ENCODE results near the gene RAP1GDS1. TPM values are rescaled to one million over a fixed set of nuclear protein-coding genes. Genes with fewer than 3 reads are reported as not detected.

RAP1GDS1 gene
- total RNA-seq, 2 experiments from 2014 or later: 22.3 to 25.2 TPM

- DNase-seq (no peak), ATAC-seq (ENCODE audit: poor library complexity) (no peak)
- Histone ChIP-seq H3K36me3 (ENCODE audit: insufficient read depth, low read length) (peaks cover 6% of the 10 kb centered on the region), H3K4me3 (ENCODE audit: low read length) (no peak overlapping the region), H3K27me3 (ENCODE audit: control insufficient read depth in 1 of 2, insufficient read depth in 2 of 2, low read length in 2 of 2) (no peaks in the 10 kb centered on the region), H3K27ac (ENCODE audit: low read depth in 1 of 2, low read length in 2 of 2) (no peak overlapping the region), H3K9me3 (ENCODE audit: control insufficient read depth in 1 of 2, insufficient read depth in 1 of 2, low read length in 2 of 2) (no peaks in the 10 kb centered on the region), H3K4me1 (ENCODE audit: insufficient read depth, low read length) (no peaks in the 10 kb centered on the region)
- H3K27ac Mint-ChIP-seq: no peak overlapping the region
- peaks cover 9% of the 10 kb centered on the region for H3K4me1 Mint-ChIP-seq (ENCODE audit: low read depth)
- no peak for TF ChIP-seq CTCF (IDR thresholded peaks at IDR 0.05)
- ChIA-PET POLR2A (no interaction called here), CTCF (no interaction called here)
- intact Hi-C loops (cut with DNase I, micrococcal nuclease): loop anchor here in 1 of 2 experiments (1.0 kb wide), 1 partner anchor 17 kb away; no protein-coding TSS in a partner anchor
- H3K36me3 Mint-ChIP-seq (ENCODE audit: low read depth): peaks cover 69% of the 10 kb centered on the region
- no peak overlapping the region for H3K4me3 Mint-ChIP-seq
- H3K27me3 Mint-ChIP-seq: no peaks in the 10 kb centered on the region
- no peaks in the 10 kb centered on the region for H3K9me3 Mint-ChIP-seq
Observed at GRCh38 chr4:98374643-98375042, 113.5 kb downstream of the RAP1GDS1 start.

- H3K4me1 ChIP-seq (ENCODE audit: insufficient read depth, low read length): no peaks in the 10 kb centered on the region
- ATAC-seq (ENCODE audit: poor library complexity) (no peak), DNase-seq (no peak)
- Mint-ChIP-seq H3K4me1 (ENCODE audit: low read depth) (peaks cover 9% of the 10 kb centered on the region), H3K27ac (no peak overlapping the region), H3K27me3 (no peaks in the 10 kb centered on the region), H3K9me3 (no peaks in the 10 kb centered on the region), H3K4me3 (no peak overlapping the region), H3K36me3 (ENCODE audit: low read depth) (peaks cover 55% of the 10 kb centered on the region)
- H3K36me3 ChIP-seq (ENCODE audit: insufficient read depth, low read length): peaks cover 6% of the 10 kb centered on the region
- no peak overlapping the region for H3K4me3 ChIP-seq (ENCODE audit: low read length)
- no peaks in the 10 kb centered on the region for H3K27me3 ChIP-seq (ENCODE audit: control insufficient read depth in 1 of 2, insufficient read depth in 2 of 2, low read length in 2 of 2)
- ChIA-PET POLR2A (no interaction called here), CTCF (no interaction called here)
- intact Hi-C loops (cut with DNase I, micrococcal nuclease): no loop called here
- no peaks in the 10 kb centered on the region for H3K9me3 ChIP-seq (ENCODE audit: control insufficient read depth in 1 of 2, insufficient read depth in 1 of 2, low read length in 2 of 2)
- no peak for TF ChIP-seq CTCF (IDR thresholded peaks at IDR 0.05)
- H3K27ac ChIP-seq (ENCODE audit: low read depth in 1 of 2, low read length in 2 of 2): no peak overlapping the region
Observed at GRCh38 chr4:98377559-98377958, 116.4 kb downstream of the RAP1GDS1 start.

- ATAC-seq (ENCODE audit: poor library complexity) (no peak), DNase-seq (no peak)
- Histone ChIP-seq H3K4me1 (ENCODE audit: insufficient read depth, low read length) (no peaks in the 10 kb centered on the region), H3K27ac (ENCODE audit: low read depth in 1 of 2, low read length in 2 of 2) (no peak overlapping the region), H3K27me3 (ENCODE audit: control insufficient read depth in 1 of 2, insufficient read depth in 2 of 2, low read length in 2 of 2) (no peaks in the 10 kb centered on the region), H3K4me3 (ENCODE audit: low read length) (no peak overlapping the region), H3K9me3 (ENCODE audit: control insufficient read depth in 1 of 2, insufficient read depth in 1 of 2, low read length in 2 of 2) (no peaks in the 10 kb centered on the region), H3K36me3 (ENCODE audit: insufficient read depth, low read length) (no peaks in the 10 kb centered on the region)
- TF ChIP-seq CTCF (IDR thresholded peaks at IDR 0.05): no peak
- no peak overlapping the region for H3K27ac Mint-ChIP-seq
- intact Hi-C loops (cut with DNase I, micrococcal nuclease): no loop called here
- H3K36me3 Mint-ChIP-seq (ENCODE audit: low read depth): peaks cover 26% of the 10 kb centered on the region
- H3K27me3 Mint-ChIP-seq: no peaks in the 10 kb centered on the region
- no peaks in the 10 kb centered on the region for H3K4me1 Mint-ChIP-seq (ENCODE audit: low read depth)
- H3K9me3 Mint-ChIP-seq: no peaks in the 10 kb centered on the region
- ChIA-PET POLR2A (no interaction called here), CTCF (no interaction called here)
- H3K4me3 Mint-ChIP-seq: no peak overlapping the region
Observed at GRCh38 chr4:98381306-98381705, 120.1 kb downstream of the RAP1GDS1 start.

Measured in CD4-positive, alpha-beta T cell (primary cell).